GM19397 (cell line): Measurements from ENCODE around the gene MCTP2.

Source experiments
- ATAC-seq: cut with Tn5 transposase; IDR thresholded peaks from one replicate; pipeline ENCODE4 v1.9.1; 2021; ENCODE audit warnings: mild to moderate bottlenecking, moderate library complexity; ENCODE audit not compliant: unreplicated experiment

Gene MCTP2

GRCh38 chr15:94348084-94348483 lies 116.7 kb downstream of the MCTP2 start:
- ATAC-seq: no peak

- ATAC-seq: no peak
These were observed 119.7 kb downstream of the MCTP2 start for GRCh38 chr15:94351031-94351535.

GRCh38 chr15:94352636-94353487 lies 121.5 kb downstream of the MCTP2 start:
- ATAC-seq: no peak

- ATAC-seq: no peak
These were observed 122.1 kb downstream of the MCTP2 start for GRCh38 chr15:94353488-94353820.

GRCh38 chr15:94354655-94355054 lies 123.3 kb downstream of the MCTP2 start:
- no peak for ATAC-seq

- no peak for ATAC-seq
These were observed 128.4 kb downstream of the MCTP2 start for GRCh38 chr15:94359716-94360115.

- ATAC-seq: no peak
These were observed 128.9 kb downstream of the MCTP2 start for GRCh38 chr15:94360251-94360685.

- ATAC-seq: no peak
These were observed 131.2 kb downstream of the MCTP2 start for GRCh38 chr15:94362385-94363092.

- ATAC-seq: no peak
These were observed 132.0 kb downstream of the MCTP2 start for GRCh38 chr15:94363382-94363781.

GRCh38 chr15:94366781-94367180 lies 135.4 kb downstream of the MCTP2 start:
- ATAC-seq: no peak

- ATAC-seq: no peak
These were observed 136.6 kb downstream of the MCTP2 start for GRCh38 chr15:94367726-94368535.

GRCh38 chr15:94370206-94370935 lies 139.0 kb downstream of the MCTP2 start:
- no peak for ATAC-seq

GRCh38 chr15:94370936-94371285 lies 139.6 kb downstream of the MCTP2 start:
- ATAC-seq: no peak

- ATAC-seq: no peak
These were observed 141.5 kb downstream of the MCTP2 start for GRCh38 chr15:94372821-94373220.

GRCh38 chr15:94375997-94376396 lies 144.6 kb downstream of the MCTP2 start:
- no peak for ATAC-seq

- no peak for ATAC-seq
These were observed 148.6 kb downstream of the MCTP2 start for GRCh38 chr15:94379986-94380385.

- no peak for ATAC-seq
These were observed 149.4 kb downstream of the MCTP2 start for GRCh38 chr15:94380798-94381197.

GRCh38 chr15:94381384-94381783 lies 150.0 kb downstream of the MCTP2 start:
- no peak for ATAC-seq

- no peak for ATAC-seq
These were observed 151.7 kb downstream of the MCTP2 start for GRCh38 chr15:94383041-94383440.

GRCh38 chr15:94383706-94384105 lies 152.3 kb downstream of the MCTP2 start:
- ATAC-seq: no peak

GRCh38 chr15:94385441-94385840 lies 154.1 kb downstream of the MCTP2 start:
- no peak for ATAC-seq
